Measurements from ENCODE around the gene TRIM36.

DNA sequence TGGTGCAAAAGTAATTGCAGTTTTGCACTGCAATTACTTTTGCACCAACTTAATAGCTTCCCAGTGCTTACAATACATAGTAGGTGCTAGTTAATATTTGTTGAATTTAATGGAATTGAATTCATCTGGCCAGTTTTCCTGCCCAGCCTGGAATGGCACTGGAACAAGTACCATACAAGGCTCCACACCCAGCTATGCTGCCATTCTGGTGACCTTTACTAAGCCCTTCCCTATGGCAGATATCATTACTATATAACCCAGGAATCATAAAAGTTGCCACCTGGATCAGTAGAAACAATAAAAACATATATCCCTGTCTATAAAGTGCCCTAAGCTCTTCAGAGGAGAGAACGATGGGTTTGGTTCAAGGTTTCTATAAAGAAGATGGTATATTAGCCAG lies 22.4 kb upstream of the TRIM36 start:
- TF ChIP-seq POLR2A (IDR thresholded peaks at IDR 0.05; ENCODE audit: low read length) (no peak), SREBF2 (IDR thresholded peaks at IDR 0.05) (no peak), RNF2 (IDR thresholded peaks at IDR 0.05; ENCODE audit: borderline replicate concordance, low read depth) (no peak), EP300 (IDR thresholded peaks at IDR 0.05) (no peak)
- TF ChIP-seq, protein P1, sequence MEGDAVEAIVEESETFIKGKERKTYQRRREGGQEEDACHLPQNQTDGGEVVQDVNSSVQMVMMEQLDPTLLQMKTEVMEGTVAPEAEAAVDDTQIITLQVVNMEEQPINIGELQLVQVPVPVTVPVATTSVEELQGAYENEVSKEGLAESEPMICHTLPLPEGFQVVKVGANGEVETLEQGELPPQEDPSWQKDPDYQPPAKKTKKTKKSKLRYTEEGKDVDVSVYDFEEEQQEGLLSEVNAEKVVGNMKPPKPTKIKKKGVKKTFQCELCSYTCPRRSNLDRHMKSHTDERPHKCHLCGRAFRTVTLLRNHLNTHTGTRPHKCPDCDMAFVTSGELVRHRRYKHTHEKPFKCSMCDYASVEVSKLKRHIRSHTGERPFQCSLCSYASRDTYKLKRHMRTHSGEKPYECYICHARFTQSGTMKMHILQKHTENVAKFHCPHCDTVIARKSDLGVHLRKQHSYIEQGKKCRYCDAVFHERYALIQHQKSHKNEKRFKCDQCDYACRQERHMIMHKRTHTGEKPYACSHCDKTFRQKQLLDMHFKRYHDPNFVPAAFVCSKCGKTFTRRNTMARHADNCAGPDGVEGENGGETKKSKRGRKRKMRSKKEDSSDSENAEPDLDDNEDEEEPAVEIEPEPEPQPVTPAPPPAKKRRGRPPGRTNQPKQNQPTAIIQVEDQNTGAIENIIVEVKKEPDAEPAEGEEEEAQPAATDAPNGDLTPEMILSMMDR (IDR thresholded peaks at IDR 0.05), result no peak
- TF ChIP-seq, protein P2, sequence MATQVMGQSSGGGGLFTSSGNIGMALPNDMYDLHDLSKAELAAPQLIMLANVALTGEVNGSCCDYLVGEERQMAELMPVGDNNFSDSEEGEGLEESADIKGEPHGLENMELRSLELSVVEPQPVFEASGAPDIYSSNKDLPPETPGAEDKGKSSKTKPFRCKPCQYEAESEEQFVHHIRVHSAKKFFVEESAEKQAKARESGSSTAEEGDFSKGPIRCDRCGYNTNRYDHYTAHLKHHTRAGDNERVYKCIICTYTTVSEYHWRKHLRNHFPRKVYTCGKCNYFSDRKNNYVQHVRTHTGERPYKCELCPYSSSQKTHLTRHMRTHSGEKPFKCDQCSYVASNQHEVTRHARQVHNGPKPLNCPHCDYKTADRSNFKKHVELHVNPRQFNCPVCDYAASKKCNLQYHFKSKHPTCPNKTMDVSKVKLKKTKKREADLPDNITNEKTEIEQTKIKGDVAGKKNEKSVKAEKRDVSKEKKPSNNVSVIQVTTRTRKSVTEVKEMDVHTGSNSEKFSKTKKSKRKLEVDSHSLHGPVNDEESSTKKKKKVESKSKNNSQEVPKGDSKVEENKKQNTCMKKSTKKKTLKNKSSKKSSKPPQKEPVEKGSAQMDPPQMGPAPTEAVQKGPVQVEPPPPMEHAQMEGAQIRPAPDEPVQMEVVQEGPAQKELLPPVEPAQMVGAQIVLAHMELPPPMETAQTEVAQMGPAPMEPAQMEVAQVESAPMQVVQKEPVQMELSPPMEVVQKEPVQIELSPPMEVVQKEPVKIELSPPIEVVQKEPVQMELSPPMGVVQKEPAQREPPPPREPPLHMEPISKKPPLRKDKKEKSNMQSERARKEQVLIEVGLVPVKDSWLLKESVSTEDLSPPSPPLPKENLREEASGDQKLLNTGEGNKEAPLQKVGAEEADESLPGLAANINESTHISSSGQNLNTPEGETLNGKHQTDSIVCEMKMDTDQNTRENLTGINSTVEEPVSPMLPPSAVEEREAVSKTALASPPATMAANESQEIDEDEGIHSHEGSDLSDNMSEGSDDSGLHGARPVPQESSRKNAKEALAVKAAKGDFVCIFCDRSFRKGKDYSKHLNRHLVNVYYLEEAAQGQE (IDR thresholded peaks at IDR 0.05), result no peak
- TF ChIP-seq, protein P3, sequence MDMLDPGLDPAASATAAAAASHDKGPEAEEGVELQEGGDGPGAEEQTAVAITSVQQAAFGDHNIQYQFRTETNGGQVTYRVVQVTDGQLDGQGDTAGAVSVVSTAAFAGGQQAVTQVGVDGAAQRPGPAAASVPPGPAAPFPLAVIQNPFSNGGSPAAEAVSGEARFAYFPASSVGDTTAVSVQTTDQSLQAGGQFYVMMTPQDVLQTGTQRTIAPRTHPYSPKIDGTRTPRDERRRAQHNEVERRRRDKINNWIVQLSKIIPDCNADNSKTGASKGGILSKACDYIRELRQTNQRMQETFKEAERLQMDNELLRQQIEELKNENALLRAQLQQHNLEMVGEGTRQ (IDR thresholded peaks at IDR 0.05), result no peak
